Lung (tissue), 12 donors: ENCODE results near the gene PLCG2. TPM values are rescaled to one million over a fixed set of nuclear protein-coding genes. Genes with fewer than 3 reads are reported as not detected.

Experiments
- ATAC-seq: fragments of 200-7000 bp; cut with Tn5 transposase; one replicate; pipeline ENCODE4 v1.9.1; 2020; ENCODE audit warnings: moderate number of reproducible peaks; ENCODE audit not compliant: insufficient read depth, low FRiP score
- DNase-seq, 3 donors: peaks; one replicate each; pipeline ENCODE4 v3.0.0-alpha.2; 2013 to 2017
- H3K27ac ChIP-seq, 2 donors: one replicate each; pipeline ENCODE4 v1.5.1; 2013; ENCODE audit warnings: mild to moderate bottlenecking in 2 of 2, moderate library complexity in 2 of 2, control low read depth in 1 of 2, inconsistent platforms in 1 of 2, low read depth in 1 of 2, low read length in 1 of 2
- H3K27me3 ChIP-seq, 3 donors: one replicate each; pipeline ENCODE4 v1.5.1; 2013; ENCODE audit warnings: low read length in 2 of 3; ENCODE audit not compliant: control insufficient read depth in 3 of 3, insufficient read depth in 3 of 3
- H3K36me3 ChIP-seq, 4 donors: one replicate each; pipeline ENCODE4 v1.5.1; 2013; ENCODE audit warnings: low read length in 4 of 4, mild to moderate bottlenecking in 1 of 4, moderate library complexity in 1 of 4; ENCODE audit not compliant: control insufficient read depth in 4 of 4, insufficient read depth in 4 of 4
- H3K4me1 ChIP-seq, 5 donors: one replicate each; pipeline ENCODE4 v1.5.1; 2013; ENCODE audit warnings: low read length in 5 of 5, mild to moderate bottlenecking in 2 of 5, moderate library complexity in 1 of 5; ENCODE audit not compliant: control insufficient read depth in 5 of 5, insufficient read depth in 5 of 5
- H3K4me3 ChIP-seq: one replicate; pipeline ENCODE4 v1.5.1; 2013; ENCODE audit warnings: mild to moderate bottlenecking, control low read depth, moderate library complexity
- H3K9ac ChIP-seq, 2 donors: one replicate each; pipeline ENCODE4 v1.5.1; 2013; ENCODE audit warnings: low read length in 2 of 2, control low read depth in 1 of 2; ENCODE audit not compliant: insufficient read depth in 1 of 2
- H3K9me3 ChIP-seq, 4 donors: one replicate each; pipeline ENCODE4 v1.5.1; 2013; ENCODE audit warnings: low read length in 3 of 4, mild to moderate bottlenecking in 1 of 4, moderate library complexity in 1 of 4; ENCODE audit not compliant: control insufficient read depth in 4 of 4, insufficient read depth in 3 of 4
- WGBS, 2 donors: extraction: QIAGEN DNeasy Blood & Tissue Kit; methylation state at CpG; one replicate each; pipeline ENCODE4 v1.1.7; 2013; 5-methylcytosine and 5-hydroxymethylcytosine counted together
- polyA plus RNA-seq, 2 donors: library from polyadenylated mRNA; stranded (reverse); fragments of 200-250 nt; gene quantifications; one replicate each; pipeline ENCODE4 v1.2.1, GENCODE V29; 2013
- total RNA-seq, 2 donors: library from RNA; depleted of rRNA in 1 of 2; stranded (reverse); fragments of >200 nt in 1 of 2; gene quantifications; one replicate each; pipeline ENCODE4 v1.2.1, GENCODE V29; 2014 to 2021
- TF ChIP-seq, protein P1 (sequence below): IDR thresholded peaks from 2 replicates; pipeline ENCODE4 v1.5.1; 2012; ENCODE audit warnings: mild to moderate bottlenecking; ENCODE audit errors: control extremely low read depth, extremely low read depth
- donor health status: control.
- donor health status: control.
- donor health status: Bipolar disorder and iron deficiency.
- donor health status: healthy.
- donor health status: DM: yes; HTN: yes; CAD: no.

The PLCG2 gene
- total and polyA plus RNA-seq, 4 donors, result 8.8 to 41.0 (median 29.4) TPM

DNA sequence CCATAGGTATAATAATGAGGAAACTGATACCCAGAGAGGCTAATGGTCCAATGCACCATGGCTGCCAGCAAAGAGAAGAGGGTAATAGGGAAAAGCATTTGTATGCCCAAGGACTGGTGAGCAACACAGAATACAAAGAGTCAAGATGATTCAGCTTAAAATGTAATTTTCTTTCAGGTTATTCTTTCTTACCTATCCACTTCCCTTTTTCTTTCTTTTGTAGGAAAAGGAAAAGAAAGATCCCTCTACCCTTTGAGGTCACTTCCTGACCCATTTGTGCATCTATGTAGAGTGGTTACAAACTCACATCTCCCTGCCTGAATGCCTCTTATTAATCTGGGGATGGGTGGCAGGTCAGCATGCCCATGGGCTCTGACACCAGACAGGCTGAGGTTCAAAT, 3.5 kb upstream of the PLCG2 start:
- TF ChIP-seq, protein P1, sequence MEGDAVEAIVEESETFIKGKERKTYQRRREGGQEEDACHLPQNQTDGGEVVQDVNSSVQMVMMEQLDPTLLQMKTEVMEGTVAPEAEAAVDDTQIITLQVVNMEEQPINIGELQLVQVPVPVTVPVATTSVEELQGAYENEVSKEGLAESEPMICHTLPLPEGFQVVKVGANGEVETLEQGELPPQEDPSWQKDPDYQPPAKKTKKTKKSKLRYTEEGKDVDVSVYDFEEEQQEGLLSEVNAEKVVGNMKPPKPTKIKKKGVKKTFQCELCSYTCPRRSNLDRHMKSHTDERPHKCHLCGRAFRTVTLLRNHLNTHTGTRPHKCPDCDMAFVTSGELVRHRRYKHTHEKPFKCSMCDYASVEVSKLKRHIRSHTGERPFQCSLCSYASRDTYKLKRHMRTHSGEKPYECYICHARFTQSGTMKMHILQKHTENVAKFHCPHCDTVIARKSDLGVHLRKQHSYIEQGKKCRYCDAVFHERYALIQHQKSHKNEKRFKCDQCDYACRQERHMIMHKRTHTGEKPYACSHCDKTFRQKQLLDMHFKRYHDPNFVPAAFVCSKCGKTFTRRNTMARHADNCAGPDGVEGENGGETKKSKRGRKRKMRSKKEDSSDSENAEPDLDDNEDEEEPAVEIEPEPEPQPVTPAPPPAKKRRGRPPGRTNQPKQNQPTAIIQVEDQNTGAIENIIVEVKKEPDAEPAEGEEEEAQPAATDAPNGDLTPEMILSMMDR, result no peak
- peaks cover 0 to 23% (median 18%) of the 10 kb centered on the region in 3 donors for H3K27me3 ChIP-seq
- no peak for ATAC-seq
- no peaks in the 10 kb centered on the region for H3K4me1 ChIP-seq
- H3K9me3 ChIP-seq, result no peaks in the 10 kb centered on the region
- H3K36me3 ChIP-seq, result no peaks in the 10 kb centered on the region
- H3K27ac ChIP-seq, result no peak overlapping the region
- no peak for DNase-seq
- H3K4me3 ChIP-seq, result no peak overlapping the region
- H3K9ac ChIP-seq, result no peak overlapping the region

DNA sequence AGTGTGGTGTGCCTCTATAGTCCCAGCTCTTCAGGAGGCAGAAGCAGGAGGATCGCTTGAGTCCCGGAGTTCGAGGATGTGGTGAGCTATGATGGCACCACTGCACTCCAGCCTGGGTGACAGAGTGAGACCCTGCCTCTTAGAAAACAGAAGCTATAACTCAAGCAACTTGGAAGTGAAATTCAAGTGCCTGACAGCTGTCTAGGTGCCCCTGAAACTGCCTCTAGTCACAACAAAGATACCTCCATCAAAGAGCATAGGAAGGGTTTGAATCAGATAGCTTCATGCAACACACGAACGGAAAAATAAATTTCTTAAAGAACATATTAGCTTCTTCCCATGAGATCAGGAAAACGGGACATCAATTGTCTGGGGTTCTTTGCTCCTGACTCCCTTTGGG, 860 bp upstream of the PLCG2 start:
- Histone ChIP-seq H3K27me3 (peaks cover 0 to 32% (median 26%) of the 10 kb centered on the region in 3 donors), H3K27ac (no peak overlapping the region)

DNA sequence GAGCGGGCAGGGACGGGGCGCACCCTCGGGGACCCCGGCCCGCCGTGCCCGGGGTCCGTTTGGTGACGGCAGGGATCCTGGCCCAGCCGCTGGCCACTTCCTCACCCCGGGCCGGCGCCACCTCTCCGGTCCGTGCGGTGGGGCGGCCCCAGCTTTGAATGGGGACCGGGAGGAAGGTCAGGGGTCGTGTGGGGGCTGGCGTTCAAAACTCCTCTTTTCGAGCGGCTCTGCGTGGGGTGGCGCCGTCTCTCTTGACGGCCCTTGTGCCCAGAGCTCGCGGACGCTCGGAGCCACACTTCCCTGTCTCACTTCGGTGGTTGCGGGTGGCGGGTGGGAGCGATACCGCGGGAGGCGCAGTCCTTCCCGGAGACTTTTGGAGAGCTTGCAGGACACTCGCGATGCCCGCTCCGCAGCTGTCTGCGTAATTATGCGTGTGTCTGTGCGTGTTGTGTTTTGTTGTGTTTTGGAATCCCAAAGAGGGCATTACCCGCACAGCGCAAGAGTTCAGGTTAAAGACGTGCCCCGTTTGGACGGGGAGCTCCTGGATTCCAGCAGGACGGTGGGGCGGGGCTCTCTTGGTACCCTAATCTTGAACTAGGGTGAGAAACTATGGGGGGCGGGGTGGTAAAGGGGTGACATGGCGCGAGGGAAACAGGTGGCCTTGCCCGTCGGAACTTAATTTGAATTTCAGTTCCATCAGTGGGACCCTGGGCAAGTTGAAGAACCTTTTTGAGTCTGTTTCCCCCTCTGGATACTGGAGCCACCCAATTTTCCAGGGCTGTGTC, 637 bp downstream of the PLCG2 start:
- Histone ChIP-seq H3K36me3 (no peaks in the 10 kb centered on the region), H3K27ac (peak overlapping the region in 1 of 2 donors; percentile 37), H3K4me3 (peak overlapping the region; percentile 69), H3K9me3 (no peaks in the 10 kb centered on the region), H3K9ac (no peak overlapping the region), H3K4me1 (peaks cover 0 to 5% (median 0%) of the 10 kb centered on the region in 5 donors), H3K27me3 (peaks cover 0 to 32% (median 26%) of the 10 kb centered on the region in 3 donors)
- WGBS, 2 donors, result 2% methylated on average over 58 of the region's 58 CpGs
- peak; percentile 51 for ATAC-seq
- DNase-seq, result no peak
- TF ChIP-seq, protein P1, result no peak

More for the DNA sequence above, 860 bp upstream of the PLCG2 start:
- no peak for DNase-seq
- TF ChIP-seq, protein P1, result no peak
- Histone ChIP-seq H3K9me3 (no peaks in the 10 kb centered on the region), H3K4me1 (peaks cover 0 to 2% (median 0%) of the 10 kb centered on the region in 5 donors), H3K36me3 (no peaks in the 10 kb centered on the region), H3K9ac (no peak overlapping the region), H3K4me3 (no peak overlapping the region)
- ATAC-seq, result no peak
- WGBS, 2 donors, result 81 to 92% methylated on average over 6 of the region's 6 CpGs
